Psoas muscle (tissue), 8 donors: ENCODE results near the gene SLC35A2. TPM values are rescaled to one million over a fixed set of nuclear protein-coding genes. Genes with fewer than 3 reads are reported as not detected.

Source experiments
- ATAC-seq, 4 donors: fragments of 200-7000 bp; cut with Tn5 transposase; one replicate each; pipeline ENCODE4 v1.9.1; 2020; ENCODE audit warnings: moderate library complexity in 3 of 4, mild to moderate bottlenecking in 2 of 4
- DNase-seq, 2 donors: peaks; one replicate each; pipeline ENCODE4 v3.0.0-alpha.2; 2020
- H3K27ac ChIP-seq: fragments of 200-600 bp; one replicate; pipeline ENCODE4 v1.8.0; 2022
- H3K27me3 ChIP-seq, 3 donors: fragments of 200-600 bp in 1 of 3; one replicate each; pipeline versions ENCODE4 v1.6.1 to v1.8.0; 2013 to 2022; ENCODE audit warnings: low read length in 2 of 3, mild to moderate bottlenecking in 2 of 3, moderate library complexity in 1 of 3; ENCODE audit not compliant: insufficient read depth in 3 of 3
- H3K36me3 ChIP-seq, 2 donors: fragments of 200-600 bp in 1 of 2; one replicate each; pipeline versions ENCODE4 v1.6.1 to v1.8.0; 2013 to 2022; ENCODE audit warnings: low read depth in 1 of 2, mild to moderate bottlenecking in 1 of 2, moderate library complexity in 1 of 2; ENCODE audit not compliant: insufficient read depth in 1 of 2
- H3K4me1 ChIP-seq: fragments of 200-600 bp; one replicate; pipeline ENCODE4 v1.8.0; 2022
- H3K4me3 ChIP-seq: fragments of 200-600 bp; one replicate; pipeline ENCODE4 v1.8.0; 2022; ENCODE audit warnings: mild to moderate bottlenecking
- H3K9me3 ChIP-seq: fragments of 200-600 bp; one replicate; pipeline ENCODE4 v1.8.0; 2022
- whole genome bisulfite sequencing, 3 donors: extraction: QIAGEN DNeasy Blood & Tissue Kit; methylation state at CpG; one replicate each; pipeline versions ENCODE4 v1.1.6 to v1.1.7; 2013; 5-methylcytosine and 5-hydroxymethylcytosine counted together
- intact Hi-C, 2 donors: fragments of 100-400 bp; cut with DNase I; formaldehyde crosslinking; loops; one replicate each; pipeline versions ENCODE4 v1.11.0 to v1.14.2; 2022
- polyA plus RNA-seq, 3 donors: library from polyadenylated mRNA; stranded (reverse); fragments of 200-250 nt; gene quantifications; one replicate each; pipeline ENCODE4 v1.2.3, GENCODE V29; 2013
- total RNA-seq, 4 donors: library from RNA; stranded (reverse); fragmentation: NEBNext Ultra II Directional in 2 of 4; extraction: Animal tissue kit (Norgen Biotek cat#: 25700) in 2 of 4; gene quantifications; one replicate each; pipeline versions ENCODE4 v1.2.1 to v1.2.4, GENCODE V29; 2021 to 2023
- TF ChIP-seq, protein P1 (sequence below): fragments of 200-600 bp; IDR thresholded peaks from one replicate; pipeline ENCODE4 v1.8.0; 2022; ENCODE audit warnings: antibody characterized with exemption
- donor health status: healthy with polysubstance abuse.
- donor health status: DM: no; HTN: no; CAD: no; lungs with moderate emphysema.
- donor health status: Bipolar disorder and iron deficiency.
- donor health status: healthy.
- donor health status: DM: yes; HTN: yes; CAD: no.
- donor health status: DM: no; HTN: no; CAD: no.
- donor health status: DM: no; HTN: no; CAD: no.
- donor health status: DM: yes; HTN: yes; CAD: no.

SLC35A2 gene
- total and polyA plus RNA-seq, 7 donors, result 8.8 to 26.1 (median 13.2) TPM

GRCh38 chrX:48933757-48934156, 22.3 kb upstream of the SLC35A2 start:
- Histone ChIP-seq H3K27ac (no peak overlapping the region), H3K9me3 (no peaks in the 10 kb centered on the region), H3K4me1 (peaks cover 3% of the 10 kb centered on the region), H3K27me3 (no peaks in the 10 kb centered on the region), H3K36me3 (peaks cover 3 to 52% of the 10 kb centered on the region in 2 donors), H3K4me3 (no peak overlapping the region)
- TF ChIP-seq, protein P1, sequence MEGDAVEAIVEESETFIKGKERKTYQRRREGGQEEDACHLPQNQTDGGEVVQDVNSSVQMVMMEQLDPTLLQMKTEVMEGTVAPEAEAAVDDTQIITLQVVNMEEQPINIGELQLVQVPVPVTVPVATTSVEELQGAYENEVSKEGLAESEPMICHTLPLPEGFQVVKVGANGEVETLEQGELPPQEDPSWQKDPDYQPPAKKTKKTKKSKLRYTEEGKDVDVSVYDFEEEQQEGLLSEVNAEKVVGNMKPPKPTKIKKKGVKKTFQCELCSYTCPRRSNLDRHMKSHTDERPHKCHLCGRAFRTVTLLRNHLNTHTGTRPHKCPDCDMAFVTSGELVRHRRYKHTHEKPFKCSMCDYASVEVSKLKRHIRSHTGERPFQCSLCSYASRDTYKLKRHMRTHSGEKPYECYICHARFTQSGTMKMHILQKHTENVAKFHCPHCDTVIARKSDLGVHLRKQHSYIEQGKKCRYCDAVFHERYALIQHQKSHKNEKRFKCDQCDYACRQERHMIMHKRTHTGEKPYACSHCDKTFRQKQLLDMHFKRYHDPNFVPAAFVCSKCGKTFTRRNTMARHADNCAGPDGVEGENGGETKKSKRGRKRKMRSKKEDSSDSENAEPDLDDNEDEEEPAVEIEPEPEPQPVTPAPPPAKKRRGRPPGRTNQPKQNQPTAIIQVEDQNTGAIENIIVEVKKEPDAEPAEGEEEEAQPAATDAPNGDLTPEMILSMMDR, result no peak
- 88 to 92% (median 91%) methylated on average over 2 of the region's 2 CpGs for WGBS, 3 donors
- intact Hi-C loops, result no loop called here
- no peak for DNase-seq
- no peak for ATAC-seq

GRCh38 chrX:48927736-48928382, 16.4 kb upstream of the SLC35A2 start:
- Histone ChIP-seq H3K27ac (no peak overlapping the region), H3K36me3 (peaks cover 2 to 67% of the 10 kb centered on the region in 2 donors), H3K4me3 (no peak overlapping the region), H3K9me3 (no peaks in the 10 kb centered on the region), H3K4me1 (no peaks in the 10 kb centered on the region), H3K27me3 (no peaks in the 10 kb centered on the region)
- intact Hi-C loops, result no loop called here
- DNase-seq (no peak), ATAC-seq (no peak)
- TF ChIP-seq, protein P1, result no peak
- 69 to 95% (median 90%) methylated on average over 2 of the region's 2 CpGs for whole genome bisulfite sequencing, 3 donors

- no peak for DNase-seq
- intact Hi-C loops, result no loop called here
- H3K4me1 ChIP-seq, result no peaks in the 10 kb centered on the region
- TF ChIP-seq, protein P1, result no peak
- no peak for ATAC-seq
- H3K4me3 ChIP-seq, result no peak overlapping the region
- H3K27ac ChIP-seq, result no peak overlapping the region
- no peaks in the 10 kb centered on the region for H3K9me3 ChIP-seq
- no peaks in the 10 kb centered on the region for H3K27me3 ChIP-seq
- peaks cover 2 to 67% of the 10 kb centered on the region in 2 donors for H3K36me3 ChIP-seq
- 55 to 88% (median 85%) methylated on average over 5 of the region's 5 CpGs for WGBS, 3 donors
Measured at GRCh38 chrX:48927123-48927522, 15.7 kb upstream of the SLC35A2 start.

GRCh38 chrX:48924270-48924669, 12.8 kb upstream of the SLC35A2 start:
- H3K4me3 ChIP-seq, result no peak overlapping the region
- H3K4me1 ChIP-seq, result no peaks in the 10 kb centered on the region
- no peak for DNase-seq
- no peak for ATAC-seq
- TF ChIP-seq, protein P1, result no peak
- no peaks in the 10 kb centered on the region for H3K9me3 ChIP-seq
- no peaks in the 10 kb centered on the region for H3K27me3 ChIP-seq
- no peak overlapping the region for H3K27ac ChIP-seq
- WGBS, 3 donors, result 91 to 100% (median 93%) methylated on average over 5 of the region's 5 CpGs
- intact Hi-C loops, result loop anchor here in 1 of 2 donors (5.0 kb wide), 1 partner anchor 33 kb away; the partner anchor contains the start of gene OTUD5
- peaks cover 2 to 47% of the 10 kb centered on the region in 2 donors for H3K36me3 ChIP-seq

- ATAC-seq, result no peak
Measured at GRCh38 chrX:48923771-48924170, 12.3 kb upstream of the SLC35A2 start.

More at GRCh38 chrX:48923771-48924170, 12.3 kb upstream of the SLC35A2 start:
- Histone ChIP-seq H3K27ac (no peak overlapping the region), H3K9me3 (no peaks in the 10 kb centered on the region), H3K36me3 (peaks cover 2 to 47% of the 10 kb centered on the region in 2 donors), H3K4me1 (no peaks in the 10 kb centered on the region), H3K27me3 (no peaks in the 10 kb centered on the region), H3K4me3 (no peak overlapping the region)
- intact Hi-C loops, result loop anchor here in 1 of 2 donors (5.0 kb wide), 1 partner anchor 34 kb away; the partner anchor contains the start of gene OTUD5
- DNase-seq, result no peak
- TF ChIP-seq, protein P1, result no peak
- WGBS, 3 donors, result 86 to 88% (median 86%) methylated on average over 9 to 13 of the region's 13 CpGs
